MM.1S (cell line): ENCODE data around the gene DUSP8.

ENCODE experiments used
- DNase-seq: peaks from one replicate; pipeline ENCODE4 v3.0.0-alpha.2; 2015
- H2AFZ ChIP-seq: fragments of 300-600 bp; sonication (generic); 2 replicates; pipeline ENCODE4 v1.6.0; 2016; ENCODE audit warnings: antibody characterized with exemption, low read length
- H3F3A ChIP-seq: fragments of 300-600 bp; sonication (generic); 2 replicates; pipeline ENCODE4 v1.6.1; 2016; ENCODE audit warnings: mild to moderate bottlenecking, antibody characterized with exemption, low read length, moderate library complexity, mixed read lengths; ENCODE audit not compliant: insufficient read depth
- H3K27ac ChIP-seq: fragments of 300-600 bp; sonication (generic); 2 replicates; pipeline ENCODE4 v1.5.1; 2016; ENCODE audit warnings: mild to moderate bottlenecking, low read length
- H3K27me3 ChIP-seq: fragments of 300-600 bp; sonication (generic); replicated peaks from 2 replicates; pipeline ENCODE4 v1.6.0; 2016; ENCODE audit warnings: low read length; ENCODE audit not compliant: insufficient read depth
- H3K36me3 ChIP-seq: fragments of 300-600 bp; sonication (generic); replicated peaks from 2 replicates; pipeline ENCODE4 v1.6.1; 2016; ENCODE audit warnings: mild to moderate bottlenecking, low read length, mixed read lengths; ENCODE audit not compliant: insufficient read depth
- H3K4me1 ChIP-seq: fragments of 300-600 bp; sonication (generic); 2 replicates; pipeline ENCODE4 v1.6.1; 2016; ENCODE audit warnings: low read length, mixed read lengths
- H3K4me2 ChIP-seq: fragments of 300-600 bp; sonication (generic); 2 replicates; pipeline ENCODE4 v1.6.0; 2016; ENCODE audit warnings: low read depth, low read length
- H3K4me3 ChIP-seq: fragments of 300-600 bp; sonication (generic); 2 replicates; pipeline ENCODE4 v1.5.1; 2016; ENCODE audit warnings: low read length, mixed read lengths
- H3K79me2 ChIP-seq: fragments of 300-600 bp; sonication (generic); 2 replicates; pipeline ENCODE4 v1.6.1; 2016; ENCODE audit warnings: mixed run types, low read length, mixed read lengths
- H3K9ac ChIP-seq: fragments of 300-600 bp; sonication (generic); 2 replicates; pipeline ENCODE4 v1.6.1; 2016; ENCODE audit warnings: low read length, mixed read lengths
- H3K9me2 ChIP-seq: fragments of 300-600 bp; sonication (generic); replicated peaks from 2 replicates; pipeline ENCODE4 v1.6.1; 2016; ENCODE audit warnings: mild to moderate bottlenecking, low read length, mixed read lengths; ENCODE audit not compliant: insufficient read depth
- H3K9me3 ChIP-seq: fragments of 300-600 bp; sonication (generic); replicated peaks from 2 replicates; pipeline ENCODE4 v1.6.1; 2016; ENCODE audit warnings: mild to moderate bottlenecking, low read length, mixed read lengths; ENCODE audit not compliant: insufficient read depth
- H4K20me1 ChIP-seq: fragments of 300-600 bp; sonication (generic); 2 replicates; pipeline ENCODE4 v1.6.1; 2016; ENCODE audit warnings: mild to moderate bottlenecking, low read length, moderate library complexity, mixed read lengths; ENCODE audit not compliant: insufficient read depth
- EZH2 ChIP-seq: fragments of 300-600 bp; sonication (generic); optimal IDR thresholded peaks from 2 replicates; pipeline ENCODE3; 2017; ENCODE audit warnings: low read depth, mild to moderate bottlenecking, antibody characterized with exemption, low read length, mixed read lengths
- EZH2phosphoT487 ChIP-seq: fragments of 300-600 bp; sonication (generic); IDR thresholded peaks from 2 replicates; pipeline ENCODE4 v1.6.1; 2018; ENCODE audit warnings: antibody characterized with exemption, low read length
- TF ChIP-seq, protein P1 (sequence below): fragments of 300-600 bp; sonication (generic); IDR thresholded peaks from 2 replicates; pipeline ENCODE4 v1.5.1; 2016; ENCODE audit warnings: antibody characterized with exemption, low read length, mixed read lengths

Gene DUSP8

GRCh38 chr11:1566381-1567051 is 5.6 kb downstream of the DUSP8 start:
- DNase-seq: no peak
- Histone ChIP-seq H3K27me3 (peaks cover 79% of the 10 kb centered on the region), H3K9me3 (no peaks in the 10 kb centered on the region), H3K9ac (no peak overlapping the region), H3F3A (no peaks in the 10 kb centered on the region), H3K4me1 (no peaks in the 10 kb centered on the region), H3K79me2 (no peaks in the 10 kb centered on the region), H3K27ac (no peak overlapping the region), H3K4me2 (no peak overlapping the region), H3K9me2 (no peaks in the 10 kb centered on the region), H2AFZ (no peak overlapping the region), H3K36me3 (no peaks in the 10 kb centered on the region), H4K20me1 (no peaks in the 10 kb centered on the region), H3K4me3 (no peak overlapping the region)
- no peak for TF ChIP-seq EZH2
- TF ChIP-seq, protein P1, sequence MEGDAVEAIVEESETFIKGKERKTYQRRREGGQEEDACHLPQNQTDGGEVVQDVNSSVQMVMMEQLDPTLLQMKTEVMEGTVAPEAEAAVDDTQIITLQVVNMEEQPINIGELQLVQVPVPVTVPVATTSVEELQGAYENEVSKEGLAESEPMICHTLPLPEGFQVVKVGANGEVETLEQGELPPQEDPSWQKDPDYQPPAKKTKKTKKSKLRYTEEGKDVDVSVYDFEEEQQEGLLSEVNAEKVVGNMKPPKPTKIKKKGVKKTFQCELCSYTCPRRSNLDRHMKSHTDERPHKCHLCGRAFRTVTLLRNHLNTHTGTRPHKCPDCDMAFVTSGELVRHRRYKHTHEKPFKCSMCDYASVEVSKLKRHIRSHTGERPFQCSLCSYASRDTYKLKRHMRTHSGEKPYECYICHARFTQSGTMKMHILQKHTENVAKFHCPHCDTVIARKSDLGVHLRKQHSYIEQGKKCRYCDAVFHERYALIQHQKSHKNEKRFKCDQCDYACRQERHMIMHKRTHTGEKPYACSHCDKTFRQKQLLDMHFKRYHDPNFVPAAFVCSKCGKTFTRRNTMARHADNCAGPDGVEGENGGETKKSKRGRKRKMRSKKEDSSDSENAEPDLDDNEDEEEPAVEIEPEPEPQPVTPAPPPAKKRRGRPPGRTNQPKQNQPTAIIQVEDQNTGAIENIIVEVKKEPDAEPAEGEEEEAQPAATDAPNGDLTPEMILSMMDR: 0 out of 2 replicates have a peak, but pooled peaks have one; percentile 6

DNA sequence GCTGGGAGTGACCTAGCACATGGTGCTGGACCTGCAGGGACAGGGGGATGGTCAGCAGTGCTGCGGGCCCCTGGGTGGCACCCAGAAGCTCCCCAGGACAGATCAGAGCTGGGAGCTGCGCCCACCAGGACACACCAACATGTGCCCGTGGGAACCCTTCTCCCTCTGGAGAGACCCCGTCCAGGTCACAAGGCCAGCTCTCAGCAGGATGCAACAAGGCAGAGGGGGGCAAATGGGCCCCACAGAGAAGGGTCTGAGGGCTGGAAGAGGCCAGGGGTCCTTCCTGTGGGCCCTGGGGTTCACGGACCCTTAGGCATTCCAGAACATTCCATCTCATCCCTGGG is 6.2 kb downstream of the DUSP8 start:
- DNase-seq: no peak
- Histone ChIP-seq H3K79me2 (no peaks in the 10 kb centered on the region), H3K9me2 (no peaks in the 10 kb centered on the region), H2AFZ (no peak overlapping the region), H4K20me1 (no peaks in the 10 kb centered on the region), H3K9me3 (no peaks in the 10 kb centered on the region), H3K4me1 (no peaks in the 10 kb centered on the region), H3K9ac (no peak overlapping the region), H3K4me2 (no peak overlapping the region), H3K4me3 (no peak overlapping the region), H3K27ac (no peak overlapping the region), H3F3A (no peaks in the 10 kb centered on the region), H3K36me3 (no peaks in the 10 kb centered on the region), H3K27me3 (peaks cover 79% of the 10 kb centered on the region)
- no peak for TF ChIP-seq EZH2
- no peak for TF ChIP-seq EZH2phosphoT487

DNA sequence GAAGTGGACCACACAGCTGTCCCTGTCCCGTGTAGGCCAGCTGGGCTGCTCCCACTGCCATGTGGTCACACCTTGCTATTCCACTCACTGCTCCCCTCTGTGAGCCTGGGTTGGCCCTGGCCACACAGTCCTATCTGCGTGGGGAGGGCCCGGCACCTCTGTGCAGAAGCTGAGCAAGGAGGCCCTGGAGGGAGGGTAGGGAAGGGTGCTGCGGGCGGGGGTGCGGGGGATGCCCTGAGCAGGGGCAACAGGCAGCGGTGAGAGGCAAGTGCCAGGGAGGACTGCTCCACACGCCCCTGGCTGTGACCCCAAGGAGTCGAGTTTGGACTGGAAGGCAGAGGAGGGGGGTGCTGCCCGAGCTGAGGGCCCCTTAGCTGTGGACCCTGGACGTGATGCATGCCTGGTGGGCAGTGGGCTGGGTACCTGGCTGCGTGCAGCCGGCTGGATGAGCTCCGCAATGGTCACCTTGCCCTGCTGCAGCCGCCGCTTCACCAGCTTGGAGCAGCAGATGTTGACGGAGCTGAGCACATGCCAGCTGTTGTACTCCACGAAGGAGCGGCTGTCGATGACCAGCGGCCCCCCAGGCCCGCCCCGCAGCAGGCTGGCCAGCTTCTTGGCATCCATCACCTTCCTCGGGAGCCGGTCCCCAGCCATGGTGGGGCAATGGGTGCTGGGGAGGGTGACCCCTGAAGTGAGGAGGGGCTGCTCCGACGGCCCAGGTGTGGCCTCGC is 6.7 kb downstream of the DUSP8 start:
- TF ChIP-seq EZH2 (no peak), EZH2phosphoT487 (no peak)
- TF ChIP-seq, protein P1: no peak
- Histone ChIP-seq H3K79me2 (no peaks in the 10 kb centered on the region), H3K9me3 (no peaks in the 10 kb centered on the region), H2AFZ (no peak overlapping the region), H3K4me3 (no peak overlapping the region), H3K4me1 (no peaks in the 10 kb centered on the region), H4K20me1 (no peaks in the 10 kb centered on the region), H3F3A (no peaks in the 10 kb centered on the region), H3K9me2 (no peaks in the 10 kb centered on the region), H3K36me3 (no peaks in the 10 kb centered on the region), H3K9ac (no peak overlapping the region), H3K4me2 (no peak overlapping the region), H3K27me3 (peaks cover 79% of the 10 kb centered on the region), H3K27ac (no peak overlapping the region)
- no peak for DNase-seq
